Mesendoderm (in vitro differentiated cells): Measurements from ENCODE around the gene DLK1.

ENCODE experiments used
- DNase-seq: peaks from one replicate; pipeline ENCODE4 v3.0.0; 2013
- H2AK5ac ChIP-seq: 2 replicates; pipeline ENCODE4 v1.6.1; 2013; ENCODE audit warnings: low read length, inconsistent platforms
- H2BK120ac ChIP-seq: 2 replicates; pipeline ENCODE4 v1.6.1; 2013; ENCODE audit warnings: low read depth, mild to moderate bottlenecking, low read length, moderate library complexity, mixed read lengths
- H2BK15ac ChIP-seq: replicated peaks from 2 replicates; pipeline ENCODE4 v1.6.1; 2013; ENCODE audit warnings: low read depth, mild to moderate bottlenecking, moderate library complexity
- H2BK5ac ChIP-seq: 2 replicates; pipeline ENCODE4 v1.6.1; 2013; ENCODE audit warnings: low read length, inconsistent platforms
- H3K18ac ChIP-seq: 2 replicates; pipeline ENCODE4 v1.6.1; 2013; ENCODE audit warnings: mild to moderate bottlenecking, low read length, mixed read lengths
- H3K23ac ChIP-seq: one replicate; pipeline ENCODE4 v1.6.1; 2013; ENCODE audit warnings: low read length
- H3K27ac ChIP-seq: 2 replicates; pipeline ENCODE4 v1.5.1; 2013; ENCODE audit warnings: low read depth, mild to moderate bottlenecking, inconsistent platforms, low read length, moderate library complexity
- H3K27me3 ChIP-seq: 2 replicates; pipeline ENCODE4 v1.6.1; 2013; ENCODE audit warnings: low read length, control low read depth, mild to moderate bottlenecking, inconsistent platforms; ENCODE audit not compliant: insufficient read depth, poor library complexity
- H3K36me3 ChIP-seq: 2 replicates; pipeline ENCODE4 v1.6.1; 2013; ENCODE audit warnings: low read length, inconsistent platforms; ENCODE audit not compliant: control insufficient read depth, insufficient read depth
- H3K4ac ChIP-seq: one replicate; pipeline ENCODE4 v1.6.1; 2013; ENCODE audit warnings: low read depth, mild to moderate bottlenecking, low read length, moderate library complexity
- H3K4me1 ChIP-seq: 2 replicates; pipeline ENCODE4 v1.6.1; 2013; ENCODE audit warnings: low read depth, low read length, inconsistent platforms; ENCODE audit not compliant: control insufficient read depth
- H3K4me2 ChIP-seq: 2 replicates; pipeline ENCODE4 v1.6.1; 2013; ENCODE audit warnings: low read length
- H3K4me3 ChIP-seq: 2 replicates; pipeline ENCODE4 v1.5.1; 2013; ENCODE audit warnings: mild to moderate bottlenecking, low read length
- H3K56ac ChIP-seq: one replicate; pipeline ENCODE4 v1.6.1; 2013; ENCODE audit warnings: low read length
- H3K79me1 ChIP-seq: 2 replicates; pipeline ENCODE4 v1.6.1; 2013; ENCODE audit warnings: low read length, inconsistent platforms
- H3K79me2 ChIP-seq: 2 replicates; pipeline ENCODE4 v1.6.1; 2013; ENCODE audit warnings: mild to moderate bottlenecking, low read length; ENCODE audit not compliant: control insufficient read depth, insufficient read depth
- H3K9ac ChIP-seq: 2 replicates; pipeline ENCODE4 v1.6.1; 2013; ENCODE audit warnings: low read length, inconsistent platforms
- H4K5ac ChIP-seq: one replicate; pipeline ENCODE4 v1.6.1; 2013; ENCODE audit warnings: low read length
- H4K8ac ChIP-seq: one replicate; pipeline ENCODE4 v1.6.1; 2013; ENCODE audit warnings: low read depth, mild to moderate bottlenecking, control low read depth, low read length, moderate library complexity
- WGBS: extraction: QIAGEN DNeasy Blood & Tissue Kit; methylation state at CpG from one replicate; pipeline ENCODE4 v1.1.7; 2013; ENCODE audit warnings: low lambda C conversion rate, missing lambda C conversion rate; ENCODE audit not compliant: insufficient coverage; ENCODE audit errors: extremely low coverage; 5-methylcytosine and 5-hydroxymethylcytosine counted together

The DLK1 gene

DNA sequence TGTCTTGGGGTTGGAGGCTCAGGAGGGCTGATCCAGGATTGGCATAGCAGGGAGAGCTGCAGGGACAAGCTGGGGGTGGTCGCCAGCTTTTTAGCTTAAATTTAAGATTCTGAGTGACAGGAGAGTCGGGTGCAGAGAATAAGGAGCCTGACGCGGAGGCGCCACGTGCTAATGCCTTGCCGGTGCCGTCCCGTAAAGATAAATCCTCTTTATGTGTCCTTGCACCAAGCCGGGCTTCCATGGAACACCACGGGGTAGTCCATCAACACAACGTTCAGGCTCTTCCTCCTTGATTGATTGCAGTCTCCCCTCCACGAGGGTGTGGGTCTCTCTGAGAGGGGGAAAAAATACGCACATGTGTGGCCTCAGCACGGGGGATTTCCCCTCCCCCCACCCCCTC, 3.9 kb downstream of the DLK1 start:
- Histone ChIP-seq H3K27ac (no peak overlapping the region), H4K5ac (no peak overlapping the region), H3K18ac (no peak overlapping the region), H2BK5ac (no peak overlapping the region), H3K4me2 (no peak overlapping the region), H4K8ac (no peak overlapping the region), H3K56ac (no peak overlapping the region), H3K9ac (no peak overlapping the region), H3K4me1 (no peaks in the 10 kb centered on the region), H2AK5ac (no peak overlapping the region), H3K27me3 (peaks cover 21% of the 10 kb centered on the region), H3K23ac (no peak overlapping the region), H3K4ac (no peak overlapping the region), H3K36me3 (no peaks in the 10 kb centered on the region), H2BK15ac (no peak overlapping the region), H3K79me2 (no peaks in the 10 kb centered on the region), H2BK120ac (no peak overlapping the region), H3K4me3 (no peak overlapping the region), H3K79me1 (no peaks in the 10 kb centered on the region)
- no CpG with 5 or more reads among the region's 15 CpGs for WGBS
- no peak for DNase-seq

DNA sequence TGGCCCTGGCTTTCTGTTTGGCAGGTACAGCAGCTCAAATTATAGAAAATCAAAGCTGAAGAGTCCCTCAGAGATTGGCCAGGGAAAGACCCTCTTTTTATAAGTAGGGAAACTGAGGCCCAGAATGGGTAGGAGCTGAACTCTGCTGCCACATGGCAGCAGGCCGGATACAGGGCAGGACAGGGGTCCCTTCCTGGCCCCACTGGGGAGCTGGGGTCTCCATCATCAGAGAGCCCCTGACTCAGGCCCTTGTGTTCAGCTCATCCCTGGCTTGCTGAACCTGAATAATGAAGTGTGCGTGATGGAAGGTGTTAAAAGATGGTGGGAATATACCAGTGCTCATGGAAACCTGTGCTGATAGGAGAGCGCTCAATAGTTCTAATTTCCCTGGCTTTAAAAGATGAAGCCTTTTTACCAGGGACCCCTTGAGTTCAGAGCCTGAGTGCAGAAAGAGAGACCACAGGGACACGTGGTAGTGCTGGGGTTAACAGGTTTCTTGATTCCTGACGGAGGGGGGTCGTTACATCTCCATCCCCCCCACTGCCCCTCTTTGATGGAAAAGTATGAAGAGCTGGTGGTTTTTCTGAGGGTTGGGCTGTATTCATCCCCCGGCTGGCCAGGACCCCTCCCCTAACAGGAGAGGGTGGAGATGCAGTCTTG, 4.4 kb downstream of the DLK1 start:
- Histone ChIP-seq H3K4me3 (no peak overlapping the region), H3K18ac (no peak overlapping the region), H3K56ac (no peak overlapping the region), H3K36me3 (no peaks in the 10 kb centered on the region), H3K4me1 (no peaks in the 10 kb centered on the region), H3K27ac (no peak overlapping the region), H4K5ac (no peak overlapping the region), H3K79me1 (no peaks in the 10 kb centered on the region), H3K27me3 (peaks cover 18% of the 10 kb centered on the region), H2BK120ac (no peak overlapping the region), H3K4me2 (no peak overlapping the region), H3K9ac (no peak overlapping the region), H2BK15ac (no peak overlapping the region), H3K79me2 (no peaks in the 10 kb centered on the region), H3K4ac (no peak overlapping the region), H3K23ac (no peak overlapping the region), H2BK5ac (no peak overlapping the region), H2AK5ac (no peak overlapping the region), H4K8ac (no peak overlapping the region)
- no peak for DNase-seq
- WGBS, result no CpG with 5 or more reads among the region's 7 CpGs

DNA sequence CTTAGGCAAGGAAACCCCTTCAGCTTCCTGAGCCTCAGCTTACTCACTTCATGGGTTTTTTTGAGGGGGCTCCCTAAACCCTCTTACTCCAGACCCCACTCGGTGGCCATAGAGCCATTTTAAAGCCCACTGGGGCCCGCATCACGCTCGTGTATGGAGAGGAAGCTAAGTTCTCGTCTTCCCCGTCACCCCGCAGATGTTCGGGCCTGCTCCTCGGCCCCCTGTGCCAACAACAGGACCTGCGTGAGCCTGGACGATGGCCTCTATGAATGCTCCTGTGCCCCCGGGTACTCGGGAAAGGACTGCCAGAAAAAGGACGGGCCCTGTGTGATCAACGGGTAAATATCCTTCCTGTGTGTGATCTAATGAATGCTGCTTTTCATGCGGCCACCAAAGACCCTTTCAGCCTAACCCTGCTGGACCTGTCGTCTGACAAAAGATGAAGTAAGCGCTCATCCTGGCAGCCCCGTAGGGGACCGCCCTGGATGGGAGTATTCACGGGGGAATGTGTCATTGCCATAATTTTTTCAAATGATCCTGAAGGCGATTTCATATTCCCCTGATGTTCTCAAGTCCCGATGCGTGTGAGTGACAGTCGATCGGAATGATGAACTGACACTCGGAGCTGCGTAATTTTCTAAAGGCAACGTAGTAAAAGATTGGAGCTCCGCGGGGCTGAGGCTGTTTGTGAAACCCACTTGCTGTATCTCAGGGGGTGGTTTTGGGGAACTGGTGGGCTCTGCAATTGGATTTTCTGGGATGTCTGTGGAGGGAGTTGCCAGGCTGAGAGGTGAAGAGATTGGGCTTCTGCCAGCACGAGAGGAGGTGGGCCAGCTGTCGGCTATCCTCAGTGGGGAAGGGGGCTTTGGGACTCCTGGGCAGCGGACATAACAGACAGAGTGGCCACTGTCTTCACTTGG, 5.4 kb downstream of the DLK1 start:
- Histone ChIP-seq H3K4me2 (no peak overlapping the region), H3K27ac (no peak overlapping the region), H2BK15ac (no peak overlapping the region), H3K36me3 (no peaks in the 10 kb centered on the region), H3K79me1 (no peaks in the 10 kb centered on the region), H2BK5ac (no peak overlapping the region), H2AK5ac (no peak overlapping the region), H3K56ac (no peak overlapping the region), H3K79me2 (no peaks in the 10 kb centered on the region), H3K4me3 (no peak overlapping the region), H3K9ac (no peak overlapping the region), H4K5ac (no peak overlapping the region), H4K8ac (no peak overlapping the region), H3K27me3 (peaks cover 12% of the 10 kb centered on the region), H3K4me1 (no peaks in the 10 kb centered on the region), H2BK120ac (no peak overlapping the region), H3K18ac (no peak overlapping the region), H3K23ac (no peak overlapping the region), H3K4ac (no peak overlapping the region)
- no CpG with 5 or more reads among the region's 34 CpGs for WGBS
- DNase-seq, result no peak

DNA sequence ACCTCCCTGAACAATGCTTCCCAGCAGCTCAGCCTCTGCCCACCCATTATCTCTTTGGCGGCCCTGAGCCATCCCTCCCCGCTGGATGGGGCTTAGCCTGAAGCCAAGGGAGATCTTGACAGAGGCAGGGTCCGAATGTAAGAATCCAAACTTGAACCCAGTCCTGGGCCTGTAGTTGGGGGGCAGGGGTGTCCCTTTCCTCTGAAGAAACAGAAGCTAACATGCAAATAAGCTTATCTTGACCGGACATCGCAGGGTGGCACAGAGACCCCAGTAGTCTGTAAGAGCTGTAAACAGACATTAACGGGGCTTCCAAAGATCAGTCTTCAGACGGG, 6.0 kb downstream of the DLK1 start:
- no peak overlapping the region for H3K27ac ChIP-seq
- no peaks in the 10 kb centered on the region for H3K79me1 ChIP-seq
- H2BK5ac ChIP-seq, result no peak overlapping the region
- H2BK15ac ChIP-seq, result no peak overlapping the region
- no peak overlapping the region for H3K4ac ChIP-seq
- H3K36me3 ChIP-seq, result no peaks in the 10 kb centered on the region
- no peak overlapping the region for H3K23ac ChIP-seq
- H2AK5ac ChIP-seq, result no peak overlapping the region
- no peak overlapping the region for H3K4me2 ChIP-seq
- no peak overlapping the region for H4K5ac ChIP-seq
- no peak overlapping the region for H3K18ac ChIP-seq
- no peak overlapping the region for H4K8ac ChIP-seq
- H3K79me2 ChIP-seq, result no peaks in the 10 kb centered on the region
- H3K56ac ChIP-seq, result no peak overlapping the region
- H3K4me3 ChIP-seq, result no peak overlapping the region
- no peak overlapping the region for H2BK120ac ChIP-seq
- DNase-seq, result no peak
- peaks cover 5% of the 10 kb centered on the region for H3K27me3 ChIP-seq
- H3K4me1 ChIP-seq, result no peaks in the 10 kb centered on the region
- H3K9ac ChIP-seq, result no peak overlapping the region
- no CpG with 5 or more reads among the region's 7 CpGs for WGBS

DNA sequence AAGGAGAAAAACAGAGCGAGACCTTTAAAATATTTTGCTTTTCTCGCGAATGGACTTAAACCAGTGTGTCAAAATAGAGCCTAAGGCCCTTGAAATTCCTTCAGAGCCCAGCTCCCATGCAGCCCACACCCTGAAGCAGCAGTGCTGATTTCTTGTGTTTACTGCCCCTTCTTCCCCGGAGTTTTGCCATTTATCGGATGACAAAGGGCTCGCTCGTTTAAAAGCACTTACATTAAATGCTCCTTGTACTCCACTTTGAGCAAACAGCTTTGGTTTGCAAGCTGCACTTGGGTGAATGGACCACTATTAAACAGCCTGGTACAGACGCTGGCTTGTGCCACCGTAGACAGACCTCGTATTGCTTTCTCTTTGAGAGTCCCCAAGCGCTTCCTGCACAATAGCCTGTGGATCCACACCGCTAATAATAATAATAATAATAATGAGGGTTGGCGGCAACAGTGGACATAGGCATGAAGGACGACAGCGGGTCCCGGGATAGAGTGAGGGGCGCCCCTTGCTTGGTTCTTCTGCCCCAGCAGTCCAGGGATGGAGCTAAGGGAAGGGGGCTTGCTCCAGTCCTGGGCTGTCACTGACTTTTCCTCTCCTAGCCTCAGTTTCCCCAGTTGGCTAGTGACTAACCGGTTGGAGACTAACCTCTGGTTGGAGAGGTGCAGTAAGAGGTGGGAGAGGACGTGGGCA, 6.6 kb downstream of the DLK1 start:
- Histone ChIP-seq H3K4me3 (no peak overlapping the region), H2BK15ac (no peak overlapping the region), H4K5ac (no peak overlapping the region), H3K79me2 (no peaks in the 10 kb centered on the region), H3K23ac (no peak overlapping the region), H3K27ac (no peak overlapping the region), H3K27me3 (no peaks in the 10 kb centered on the region), H3K9ac (no peak overlapping the region), H2BK5ac (no peak overlapping the region), H3K4me2 (no peak overlapping the region), H2BK120ac (no peak overlapping the region), H3K4me1 (no peaks in the 10 kb centered on the region), H3K18ac (no peak overlapping the region), H3K56ac (no peak overlapping the region), H3K4ac (no peak overlapping the region), H4K8ac (no peak overlapping the region), H3K36me3 (no peaks in the 10 kb centered on the region), H2AK5ac (no peak overlapping the region), H3K79me1 (no peaks in the 10 kb centered on the region)
- no peak for DNase-seq
- WGBS, result no CpG with 5 or more reads among the region's 19 CpGs
